AG10803 (cell line): ENCODE results near the gene ARMH3.

Experiments
- DNase-seq: peaks from one replicate; pipeline ENCODE4 v3.0.0; 2010; ENCODE audit warnings: low read depth
- H3K4me3 ChIP-seq: 2 replicates; pipeline ENCODE4 v1.5.1; 2011; ENCODE audit warnings: mild to moderate bottlenecking, low read length, control low read depth
- TF ChIP-seq, protein P1 (sequence below): conservative IDR thresholded peaks from 2 replicates; pipeline ENCODE4 v1.5.1; 2011; ENCODE audit warnings: mild to moderate bottlenecking, low read length, control low read depth, inconsistent platforms

The ARMH3 gene, protein sequence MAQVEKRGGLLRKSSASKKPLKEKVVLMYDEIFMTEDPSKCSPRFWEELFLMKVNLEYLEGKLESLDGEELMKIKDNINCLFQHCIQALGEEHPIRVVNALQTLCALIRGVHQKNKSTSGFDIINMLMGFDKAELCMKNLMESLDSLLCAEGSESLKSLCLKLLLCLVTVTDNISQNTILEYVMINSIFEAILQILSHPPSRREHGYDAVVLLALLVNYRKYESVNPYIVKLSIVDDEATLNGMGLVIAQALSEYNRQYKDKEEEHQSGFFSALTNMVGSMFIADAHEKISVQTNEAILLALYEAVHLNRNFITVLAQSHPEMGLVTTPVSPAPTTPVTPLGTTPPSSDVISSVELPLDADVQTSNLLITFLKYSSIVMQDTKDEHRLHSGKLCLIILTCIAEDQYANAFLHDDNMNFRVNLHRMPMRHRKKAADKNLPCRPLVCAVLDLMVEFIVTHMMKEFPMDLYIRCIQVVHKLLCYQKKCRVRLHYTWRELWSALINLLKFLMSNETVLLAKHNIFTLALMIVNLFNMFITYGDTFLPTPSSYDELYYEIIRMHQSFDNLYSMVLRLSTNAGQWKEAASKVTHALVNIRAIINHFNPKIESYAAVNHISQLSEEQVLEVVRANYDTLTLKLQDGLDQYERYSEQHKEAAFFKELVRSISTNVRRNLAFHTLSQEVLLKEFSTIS

DNA sequence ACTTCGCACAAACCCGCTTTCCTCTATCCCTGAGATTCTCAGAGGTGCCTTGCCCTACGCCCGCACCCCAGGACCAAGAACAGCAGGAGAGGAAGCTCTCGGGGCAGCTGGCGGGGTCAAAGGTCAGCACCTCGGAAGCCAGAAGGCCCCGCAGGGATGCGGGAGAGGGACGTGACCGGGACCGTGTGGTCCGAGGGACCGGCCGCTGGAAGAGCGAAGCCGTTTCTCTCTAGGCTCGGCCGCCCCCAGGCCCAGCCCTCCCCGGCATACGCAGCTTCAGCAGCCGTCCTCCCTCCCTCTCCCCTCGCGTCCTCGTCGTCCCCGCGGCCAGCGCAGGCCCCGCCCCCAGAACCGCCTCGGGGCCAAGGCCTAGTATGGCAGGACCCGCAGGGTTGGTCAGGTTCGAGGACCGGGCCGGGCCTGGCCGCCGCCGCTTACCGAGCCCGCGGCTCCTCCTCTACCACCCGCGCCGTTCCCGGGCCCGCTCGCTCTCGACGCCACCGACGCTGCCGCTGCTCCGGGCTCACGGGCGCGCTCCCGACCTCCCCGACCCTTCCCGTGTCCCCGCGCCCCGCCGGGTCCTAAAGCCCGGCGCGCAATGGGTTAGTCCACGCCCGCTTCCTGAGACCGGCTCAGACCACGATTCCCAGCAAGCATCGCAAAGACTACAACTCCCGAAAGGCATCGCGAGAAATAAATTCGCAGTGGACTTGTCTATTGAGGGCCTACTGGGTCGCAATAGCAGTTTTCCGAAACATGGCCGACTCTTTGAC, at the start of gene ARMH3:
ARMH3 (minus strand) TSS at position 527 of the 773 bp plus-strand sequence. CDS start 16,059 bp downstream, outside the sequence.
- peak; percentile 98 for DNase-seq
- TF ChIP-seq, protein P1, sequence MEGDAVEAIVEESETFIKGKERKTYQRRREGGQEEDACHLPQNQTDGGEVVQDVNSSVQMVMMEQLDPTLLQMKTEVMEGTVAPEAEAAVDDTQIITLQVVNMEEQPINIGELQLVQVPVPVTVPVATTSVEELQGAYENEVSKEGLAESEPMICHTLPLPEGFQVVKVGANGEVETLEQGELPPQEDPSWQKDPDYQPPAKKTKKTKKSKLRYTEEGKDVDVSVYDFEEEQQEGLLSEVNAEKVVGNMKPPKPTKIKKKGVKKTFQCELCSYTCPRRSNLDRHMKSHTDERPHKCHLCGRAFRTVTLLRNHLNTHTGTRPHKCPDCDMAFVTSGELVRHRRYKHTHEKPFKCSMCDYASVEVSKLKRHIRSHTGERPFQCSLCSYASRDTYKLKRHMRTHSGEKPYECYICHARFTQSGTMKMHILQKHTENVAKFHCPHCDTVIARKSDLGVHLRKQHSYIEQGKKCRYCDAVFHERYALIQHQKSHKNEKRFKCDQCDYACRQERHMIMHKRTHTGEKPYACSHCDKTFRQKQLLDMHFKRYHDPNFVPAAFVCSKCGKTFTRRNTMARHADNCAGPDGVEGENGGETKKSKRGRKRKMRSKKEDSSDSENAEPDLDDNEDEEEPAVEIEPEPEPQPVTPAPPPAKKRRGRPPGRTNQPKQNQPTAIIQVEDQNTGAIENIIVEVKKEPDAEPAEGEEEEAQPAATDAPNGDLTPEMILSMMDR = no peak
- peak within 1 kb of the TSS; percentile 89 for H3K4me3 ChIP-seq

DNA sequence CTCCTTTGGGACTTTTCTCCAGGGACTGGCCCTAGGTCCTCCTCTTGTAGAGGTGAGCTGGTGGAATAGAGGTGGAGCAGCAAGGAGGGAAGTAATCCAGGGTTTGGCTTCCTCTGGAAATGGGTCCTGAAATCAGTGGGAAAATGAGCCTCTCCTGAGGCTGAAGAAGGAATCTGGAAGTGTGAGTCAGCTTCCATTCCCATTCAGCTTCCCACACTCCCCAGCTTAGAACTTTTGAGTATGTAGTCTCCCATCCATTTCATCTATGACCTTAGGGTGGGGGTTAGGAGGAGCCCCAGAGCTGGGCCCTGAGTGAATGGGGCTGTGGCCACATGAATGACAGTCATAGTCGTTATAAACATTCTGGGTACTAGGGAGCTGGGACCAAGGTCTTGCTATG, 46.4 kb upstream of the ARMH3 start:
- TF ChIP-seq, protein P1 = no peak
- DNase-seq = no peak
- no peak overlapping the region for H3K4me3 ChIP-seq

DNA sequence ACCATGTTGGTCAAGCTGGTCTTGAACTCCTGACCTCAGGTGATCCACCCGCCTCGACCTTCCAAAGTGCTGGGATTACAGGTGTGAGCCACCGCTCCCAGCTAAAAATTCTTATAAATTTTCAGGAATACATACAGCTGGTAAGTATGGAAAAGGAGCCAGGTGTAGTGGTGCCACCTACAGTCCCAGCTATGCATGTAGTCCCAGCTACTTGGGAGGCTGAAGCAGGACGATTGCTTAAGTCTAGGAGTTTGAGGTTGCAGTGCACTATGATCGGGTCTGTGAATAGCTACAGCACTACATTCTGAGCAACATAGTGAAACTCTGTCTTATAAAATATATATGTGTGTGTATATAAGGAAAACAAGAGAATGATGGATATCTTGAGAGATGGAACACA, 45.2 kb upstream of the ARMH3 start:
- TF ChIP-seq, protein P1 = no peak
- H3K4me3 ChIP-seq = no peak overlapping the region
- no peak for DNase-seq

DNA sequence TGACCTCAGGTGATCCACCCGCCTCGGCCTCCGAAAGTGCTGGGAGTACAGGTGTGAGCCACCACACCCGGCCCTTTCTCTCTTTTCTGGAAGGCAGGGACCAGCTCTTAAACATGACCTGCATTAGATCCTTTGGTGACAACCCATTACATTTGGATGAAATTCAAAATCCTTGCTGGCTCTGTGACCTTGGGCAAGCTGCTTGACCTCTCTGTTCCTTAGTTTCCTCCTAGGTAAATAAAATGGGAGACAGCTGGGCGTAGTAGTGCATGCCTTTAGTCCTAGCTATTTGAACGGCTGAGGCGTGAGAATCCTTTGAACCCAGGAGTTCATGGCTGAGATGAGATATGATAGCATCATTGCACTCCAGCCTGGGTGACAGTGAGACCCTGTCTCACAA, 40.5 kb upstream of the ARMH3 start:
- DNase-seq = no peak
- TF ChIP-seq, protein P1 = no peak
- H3K4me3 ChIP-seq = no peak overlapping the region

DNA sequence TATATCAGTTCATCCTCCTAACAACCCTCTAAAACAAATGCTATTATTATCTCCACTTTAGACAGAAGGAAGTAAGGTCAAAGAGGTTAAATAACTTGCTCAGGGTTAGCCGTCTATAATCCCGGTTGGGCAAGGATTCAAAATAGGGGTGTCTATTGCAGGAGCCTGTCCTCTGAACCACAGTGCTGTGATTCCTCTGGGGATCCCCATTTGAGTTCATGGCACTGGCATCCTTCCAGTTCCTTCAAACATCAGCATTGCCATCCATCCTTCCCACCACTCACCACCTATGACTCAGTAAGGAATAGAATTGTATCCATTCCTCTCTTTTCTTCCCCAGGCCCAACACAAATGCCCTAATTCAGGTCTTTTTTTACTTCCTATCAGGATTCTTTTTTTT, 34.8 kb upstream of the ARMH3 start:
- TF ChIP-seq, protein P1 = no peak
- H3K4me3 ChIP-seq = no peak overlapping the region
- DNase-seq = no peak

DNA sequence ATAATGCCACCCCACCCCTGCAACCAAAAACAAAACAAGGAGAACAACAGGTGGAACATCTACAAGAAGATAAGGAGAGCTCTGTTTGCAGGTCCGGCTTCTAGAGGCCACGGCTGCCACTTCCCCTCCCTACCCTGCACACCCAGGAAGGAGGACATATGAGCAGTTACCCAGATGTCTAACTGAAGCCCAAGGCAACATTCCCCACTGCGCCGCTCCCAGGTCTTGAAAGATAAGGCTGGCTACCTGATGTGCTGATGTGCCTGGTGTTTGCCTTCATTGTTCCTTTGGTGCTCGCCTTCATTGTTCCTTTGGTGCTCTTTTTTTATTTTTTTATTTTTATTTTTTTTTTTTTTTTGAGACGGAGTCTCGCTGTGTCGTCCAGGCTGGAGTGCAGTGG, 30.2 kb upstream of the ARMH3 start:
- DNase-seq = no peak
- TF ChIP-seq, protein P1 = no peak

More for the DNA sequence above, 30.2 kb upstream of the ARMH3 start:
- H3K4me3 ChIP-seq = no peak overlapping the region
